Activated B cell treated with CpG ODN at 0.5 μM for 24 hours (primary cell): ENCODE results near the gene RAB15. TPM values are rescaled to one million over a fixed set of nuclear protein-coding genes. Genes with fewer than 3 reads are reported as not detected.
A peak's percentile ranks its signal among the peaks of the same experiment; 100 is the strongest.

ENCODE experiments used
- ATAC-seq: fragments of 200-7000 bp; cut with Tn5 transposase; one replicate; pipeline ENCODE4 v1.10.0; 2021; ENCODE audit warnings: low read depth, mild to moderate bottlenecking, moderate library complexity
- CTCF ChIA-PET: fragments of 350-600 bp; sonication (Branson Sonifier 250); formaldehyde crosslinking; loops from one replicate; lab custom pipeline; 2021; ENCODE audit warnings: antibody characterized with exemption; lab: Charles Lee
- POLR2A ChIA-PET: fragments of 350-600 bp; sonication (Branson Sonifier 250); formaldehyde crosslinking; loops from one replicate; lab custom pipeline; 2021; ENCODE audit warnings: antibody characterized with exemption; lab: Charles Lee
- DNase-seq: peaks from one replicate; pipeline ENCODE4 v3.0.0; 2022
- H3K27ac Mint-ChIP-seq: one replicate; pipeline ENCODE4 v1.8.0; 2020; ENCODE audit warnings: mixed read lengths
- H3K27me3 Mint-ChIP-seq: one replicate; pipeline ENCODE4 v1.8.0; 2021; ENCODE audit warnings: mixed read lengths
- H3K36me3 Mint-ChIP-seq: one replicate; pipeline ENCODE4 v1.8.0; 2021; ENCODE audit warnings: low read depth, mixed read lengths
- H3K4me1 Mint-ChIP-seq: one replicate; pipeline ENCODE4 v1.8.0; 2021; ENCODE audit warnings: mixed read lengths
- H3K4me3 Mint-ChIP-seq: one replicate; pipeline ENCODE4 v1.8.0; 2020; ENCODE audit warnings: mild to moderate bottlenecking, mixed read lengths
- H3K9me3 Mint-ChIP-seq: one replicate; pipeline ENCODE4 v1.8.0; 2020; ENCODE audit warnings: mixed read lengths
- intact Hi-C: fragments of 100-400 bp; cut with micrococcal nuclease; formaldehyde crosslinking; loops from one replicate; pipeline ENCODE4 v1.15.1; 2024
- total RNA-seq: library from RNA; stranded (reverse); gene quantifications from 2 replicates; pipeline ENCODE4 v1.2.3, GENCODE V29; 2022
- TF ChIP-seq, protein P1 (sequence below): fragments of 200-600 bp; IDR thresholded peaks from one replicate; pipeline ENCODE4 v1.8.0; 2022; ENCODE audit warnings: antibody characterized with exemption, mild to moderate bottlenecking

The RAB15 gene
- total RNA-seq, 1 donor from 2014 or later: 0.47 TPM

DNA sequence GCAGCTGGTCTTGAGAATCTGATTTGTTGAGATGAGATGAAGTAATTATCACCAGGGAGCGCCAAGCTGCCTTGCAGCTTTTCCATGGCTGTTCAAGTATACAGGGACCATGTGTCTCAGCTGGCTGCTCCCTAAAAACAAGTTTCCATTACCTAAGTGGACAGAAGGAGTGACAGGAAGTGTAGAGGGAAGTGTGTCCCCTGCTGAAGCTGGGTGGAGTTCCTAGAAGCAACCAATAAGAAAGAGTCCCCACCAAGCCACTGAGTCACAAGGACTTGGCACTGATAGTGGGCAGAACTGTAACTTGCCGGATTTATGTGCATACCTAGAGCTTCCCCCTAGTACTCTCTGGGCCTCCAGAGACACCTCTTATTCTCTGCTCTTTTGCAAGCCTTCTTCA, 28.1 kb downstream of the RAB15 start:
- Mint-ChIP-seq H3K36me3 (peaks cover 50% of the 10 kb centered on the region), H3K9me3 (no peaks in the 10 kb centered on the region), H3K4me3 (no peak overlapping the region), H3K27ac (no peak overlapping the region), H3K4me1 (peaks cover 15% of the 10 kb centered on the region), H3K27me3 (no peaks in the 10 kb centered on the region)
- ChIA-PET POLR2A (no interaction called here), CTCF (no interaction called here)
- TF ChIP-seq, protein P1, sequence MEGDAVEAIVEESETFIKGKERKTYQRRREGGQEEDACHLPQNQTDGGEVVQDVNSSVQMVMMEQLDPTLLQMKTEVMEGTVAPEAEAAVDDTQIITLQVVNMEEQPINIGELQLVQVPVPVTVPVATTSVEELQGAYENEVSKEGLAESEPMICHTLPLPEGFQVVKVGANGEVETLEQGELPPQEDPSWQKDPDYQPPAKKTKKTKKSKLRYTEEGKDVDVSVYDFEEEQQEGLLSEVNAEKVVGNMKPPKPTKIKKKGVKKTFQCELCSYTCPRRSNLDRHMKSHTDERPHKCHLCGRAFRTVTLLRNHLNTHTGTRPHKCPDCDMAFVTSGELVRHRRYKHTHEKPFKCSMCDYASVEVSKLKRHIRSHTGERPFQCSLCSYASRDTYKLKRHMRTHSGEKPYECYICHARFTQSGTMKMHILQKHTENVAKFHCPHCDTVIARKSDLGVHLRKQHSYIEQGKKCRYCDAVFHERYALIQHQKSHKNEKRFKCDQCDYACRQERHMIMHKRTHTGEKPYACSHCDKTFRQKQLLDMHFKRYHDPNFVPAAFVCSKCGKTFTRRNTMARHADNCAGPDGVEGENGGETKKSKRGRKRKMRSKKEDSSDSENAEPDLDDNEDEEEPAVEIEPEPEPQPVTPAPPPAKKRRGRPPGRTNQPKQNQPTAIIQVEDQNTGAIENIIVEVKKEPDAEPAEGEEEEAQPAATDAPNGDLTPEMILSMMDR: no peak
- intact Hi-C loops: no loop called here
- DNase-seq: no peak
- ATAC-seq: no peak

DNA sequence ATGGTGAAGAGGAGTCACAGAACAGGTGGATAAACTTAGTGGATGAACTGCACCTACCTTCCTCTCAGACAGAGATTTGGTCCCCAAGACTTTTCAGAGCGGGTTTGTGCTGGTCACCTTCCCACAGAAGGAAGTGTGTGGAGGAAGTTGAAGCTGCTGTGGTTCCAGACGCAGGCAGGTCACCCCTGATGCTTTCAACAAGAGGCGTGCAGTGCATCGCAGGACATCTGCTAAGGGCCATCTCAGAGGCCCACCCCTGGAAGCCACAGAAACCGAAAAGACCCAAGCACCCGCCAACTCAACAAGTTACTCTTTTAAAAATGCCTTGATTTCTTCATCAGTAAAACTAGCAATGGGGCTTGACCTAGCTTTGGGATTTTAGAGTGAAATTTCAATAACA, 28.6 kb downstream of the RAB15 start:
- intact Hi-C loops: no loop called here
- ChIA-PET CTCF (no interaction called here), POLR2A (no interaction called here)
- Mint-ChIP-seq H3K27me3 (no peaks in the 10 kb centered on the region), H3K4me1 (peaks cover 15% of the 10 kb centered on the region), H3K9me3 (no peaks in the 10 kb centered on the region), H3K36me3 (peaks cover 50% of the 10 kb centered on the region), H3K27ac (peak overlapping the region; percentile 62), H3K4me3 (no peak overlapping the region)
- TF ChIP-seq, protein P1: no peak
- DNase-seq (no peak), ATAC-seq (no peak)

DNA sequence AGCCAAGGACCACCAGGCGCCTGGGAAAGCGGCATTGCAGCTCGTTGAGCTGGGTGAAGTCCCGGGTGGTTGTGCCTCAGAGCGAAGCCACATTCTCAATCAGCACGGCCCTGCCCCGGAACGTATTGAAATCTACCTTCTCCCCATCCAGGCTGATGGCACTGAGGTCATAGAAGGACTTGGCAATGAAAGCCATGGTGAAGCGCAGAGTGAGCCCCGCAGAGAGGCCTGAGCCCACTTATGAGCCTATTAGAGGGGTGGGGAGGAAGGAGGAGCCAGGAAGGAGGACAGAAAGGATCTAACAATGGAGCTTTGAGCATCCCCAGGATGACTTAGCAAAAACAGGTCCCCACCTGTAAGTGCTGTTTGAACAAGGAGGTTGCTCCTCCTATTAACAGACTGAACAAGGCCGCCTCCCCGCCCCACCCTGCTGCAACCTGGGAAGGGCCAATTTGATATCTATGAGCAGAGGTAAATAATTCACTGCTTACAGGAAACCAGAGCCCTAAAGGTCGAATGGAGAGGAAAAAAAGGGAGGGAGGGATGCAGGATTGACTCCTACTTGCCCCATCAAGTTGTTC, 29.5 kb downstream of the RAB15 start, which contains the start of gene GPX2:
GPX2 (minus strand) TSS at position 215 of the 581 bp plus-strand sequence; CDS start at position 196, 19 bp downstream.
- H3K4me1 Mint-ChIP-seq: peaks cover 15% of the 10 kb centered on the region
- intact Hi-C loops: no loop called here
- peaks cover 59% of the 10 kb centered on the region for H3K36me3 Mint-ChIP-seq
- CTCF ChIA-PET: no interaction called here
- no peak within 1 kb of the TSS for H3K4me3 Mint-ChIP-seq
- peak within 1 kb of the TSS; percentile 62 for H3K27ac Mint-ChIP-seq
- DNase-seq: no peak
- TF ChIP-seq, protein P1: no peak
- no peak for ATAC-seq
- H3K9me3 Mint-ChIP-seq: no peaks in the 10 kb centered on the region
- no peaks in the 10 kb centered on the region for H3K27me3 Mint-ChIP-seq
- POLR2A ChIA-PET: no interaction called here

DNA sequence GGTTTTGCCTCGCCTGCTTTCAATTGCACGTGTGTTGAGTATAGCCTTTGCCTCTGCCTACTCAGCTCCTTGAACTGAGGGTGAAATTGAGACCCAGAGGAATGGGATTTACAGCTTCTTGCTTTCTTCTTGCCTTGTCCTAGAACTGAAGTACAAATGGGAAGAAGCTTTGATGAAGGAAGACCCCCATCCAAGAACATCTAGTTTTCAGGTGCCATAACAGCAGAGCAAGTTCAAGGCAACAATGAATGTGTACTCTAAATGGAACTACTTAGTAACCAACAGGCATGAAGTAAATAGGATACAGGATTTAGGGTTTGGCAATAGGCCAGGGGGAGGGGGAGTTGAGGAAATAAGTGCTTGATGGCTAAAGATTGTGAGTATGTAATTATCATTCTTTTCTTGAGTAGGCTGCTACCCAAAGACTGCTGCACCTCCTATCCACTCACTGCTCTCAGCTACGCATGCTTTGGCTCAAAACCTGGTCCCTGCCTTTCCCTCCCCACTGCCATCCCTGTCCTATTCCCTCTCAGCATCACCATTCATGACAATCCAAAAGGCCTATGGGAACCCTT, 31.7 kb downstream of the RAB15 start:
- intact Hi-C loops: no loop called here
- ATAC-seq (no peak), DNase-seq (no peak)
- no peak overlapping the region for H3K27ac Mint-ChIP-seq
- ChIA-PET POLR2A (interaction anchor here (0.7 kb wide), 1 partner anchor 1001 kb away, joined by 3 read pairs; no protein-coding TSS in a partner anchor), CTCF (no interaction called here)
- TF ChIP-seq, protein P1: no peak
- peaks cover 15% of the 10 kb centered on the region for H3K4me1 Mint-ChIP-seq
- no peak overlapping the region for H3K4me3 Mint-ChIP-seq
- H3K9me3 Mint-ChIP-seq: no peaks in the 10 kb centered on the region
- no peaks in the 10 kb centered on the region for H3K27me3 Mint-ChIP-seq
- peaks cover 77% of the 10 kb centered on the region for H3K36me3 Mint-ChIP-seq

DNA sequence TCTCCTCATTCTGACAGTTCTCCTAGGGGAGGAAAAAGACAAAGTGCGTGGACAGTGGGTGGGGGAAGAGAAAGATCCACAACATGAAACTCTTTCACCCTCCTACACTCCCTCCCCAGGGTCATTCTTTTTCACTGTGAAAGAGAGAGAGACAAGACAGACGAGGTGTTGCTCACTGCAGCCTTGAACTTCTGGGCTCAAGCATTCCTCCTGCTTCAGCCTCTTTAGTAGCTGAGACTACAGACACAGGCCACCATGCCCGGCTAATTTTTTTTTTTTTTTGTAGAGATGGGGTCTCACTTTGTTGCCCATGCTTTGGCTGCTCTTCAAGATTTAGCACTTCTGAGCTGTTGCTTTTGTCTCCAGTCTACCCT, 32.3 kb downstream of the RAB15 start:
- peaks cover 15% of the 10 kb centered on the region for H3K4me1 Mint-ChIP-seq
- no peak for ATAC-seq

More for the DNA sequence above, 32.3 kb downstream of the RAB15 start:
- intact Hi-C loops: no loop called here
- CTCF ChIA-PET: no interaction called here
- DNase-seq: no peak
- Mint-ChIP-seq H3K27ac (no peak overlapping the region), H3K27me3 (no peaks in the 10 kb centered on the region), H3K36me3 (peaks cover 76% of the 10 kb centered on the region), H3K9me3 (no peaks in the 10 kb centered on the region), H3K4me3 (no peak overlapping the region)
- POLR2A ChIA-PET: interaction anchor here (0.7 kb wide), 1 partner anchor 1002 kb away, joined by 3 read pairs; no protein-coding TSS in a partner anchor
- TF ChIP-seq, protein P1: no peak
